Mucosa of rectum (tissue), 2 donors: ENCODE measurements around the gene GIGYF1.

Experiments used
- H3K27ac ChIP-seq, 2 donors: one replicate each; pipeline ENCODE4 v1.7.0; 2013; ENCODE audit warnings: inconsistent platforms in 2 of 2, low read depth in 2 of 2, low read length in 2 of 2
- H3K27me3 ChIP-seq, 2 donors: one replicate each; pipeline ENCODE4 v1.7.0; 2013; ENCODE audit warnings: low read length in 2 of 2; ENCODE audit not compliant: control insufficient read depth in 2 of 2, insufficient read depth in 2 of 2
- H3K36me3 ChIP-seq, 2 donors: one replicate each; pipeline ENCODE4 v1.7.0; 2013; ENCODE audit warnings: low read length in 2 of 2; ENCODE audit not compliant: control insufficient read depth in 2 of 2, insufficient read depth in 2 of 2
- H3K4me1 ChIP-seq, 2 donors: one replicate each; pipeline ENCODE4 v1.7.0; 2013; ENCODE audit warnings: low read length in 2 of 2, mild to moderate bottlenecking in 1 of 2; ENCODE audit not compliant: control insufficient read depth in 2 of 2, insufficient read depth in 2 of 2
- H3K4me3 ChIP-seq, 2 donors: one replicate each; pipeline ENCODE4 v1.7.0; 2013; ENCODE audit warnings: low read length in 2 of 2
- H3K9ac ChIP-seq, 2 donors: one replicate each; pipeline ENCODE4 v1.7.0; 2013; ENCODE audit warnings: low read length in 2 of 2, low read depth in 1 of 2, mild to moderate bottlenecking in 1 of 2
- H3K9me3 ChIP-seq, 2 donors: one replicate each; pipeline ENCODE4 v1.7.0; 2013; ENCODE audit warnings: low read length in 2 of 2; ENCODE audit not compliant: control insufficient read depth in 2 of 2
- donor health status: healthy.
- donor health status: Normal muscosa, but diverticular disease.

GIGYF1 gene

GRCh38 chr7:100692578-100692961, 1.5 kb downstream of the GIGYF1 start:
- Histone ChIP-seq H3K9me3 (no peaks in the 10 kb centered on the region), H3K36me3 (peaks cover 13 to 15% of the 10 kb centered on the region in 2 donors), H3K4me3 (peak overlapping the region; percentile 59 to 81), H3K4me1 (peaks cover 16 to 19% of the 10 kb centered on the region in 2 donors), H3K27ac (no peak overlapping the region), H3K9ac (peak overlapping the region in 1 of 2 donors; percentile 70), H3K27me3 (no peaks in the 10 kb centered on the region)

DNA sequence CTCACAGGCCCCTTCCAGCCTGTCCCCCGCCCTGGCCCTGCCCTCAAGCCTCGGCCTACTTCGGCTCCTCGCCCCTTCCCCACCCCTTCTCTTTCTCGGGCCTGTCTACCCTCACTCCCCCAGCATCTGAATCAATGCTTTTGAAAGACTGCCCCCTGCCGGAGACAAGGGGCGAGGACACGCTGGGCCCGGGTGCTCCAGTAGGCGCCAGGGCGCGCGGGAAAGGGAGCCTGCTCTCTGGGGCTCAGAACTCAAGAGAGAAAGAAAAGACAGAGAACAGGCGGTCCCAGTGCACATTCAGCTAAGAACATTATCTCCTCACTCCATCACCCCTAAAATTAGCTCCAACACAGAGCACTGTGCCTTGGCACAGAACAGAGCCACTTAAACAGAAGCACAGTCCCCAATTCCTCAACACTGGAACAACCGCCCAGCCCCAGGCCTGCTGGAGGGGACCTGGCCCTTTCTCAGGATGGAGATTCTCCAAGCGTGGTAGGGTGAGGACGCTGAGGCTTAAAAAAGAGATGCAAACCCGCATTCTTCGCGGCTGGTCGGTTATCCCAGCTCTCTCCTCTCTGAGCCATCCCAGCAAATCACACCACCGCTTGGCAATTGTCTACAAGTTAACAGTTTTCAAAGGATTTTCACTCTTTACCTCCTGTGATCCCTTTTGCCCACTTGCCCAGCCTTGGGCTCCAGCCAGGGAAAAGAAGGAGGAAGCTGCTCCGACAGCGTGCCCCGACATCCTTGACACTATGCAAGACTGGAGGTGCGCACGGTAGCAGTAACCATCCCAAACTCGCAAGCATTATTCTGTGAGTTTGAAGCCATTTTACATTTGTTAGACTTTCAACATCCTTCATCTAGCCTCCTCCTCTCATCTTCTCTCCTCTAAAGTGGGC, 2.1 kb downstream of the GIGYF1 start:
- Histone ChIP-seq H3K27ac (no peak overlapping the region), H3K4me1 (peaks cover 16 to 19% of the 10 kb centered on the region in 2 donors), H3K36me3 (peaks cover 14 to 19% of the 10 kb centered on the region in 2 donors), H3K4me3 (peak overlapping the region; percentile 24 to 40), H3K27me3 (no peaks in the 10 kb centered on the region), H3K9me3 (no peaks in the 10 kb centered on the region), H3K9ac (no peak overlapping the region)

- Histone ChIP-seq H3K4me3 (no peak overlapping the region), H3K36me3 (peaks cover 35 to 38% of the 10 kb centered on the region in 2 donors), H3K9ac (no peak overlapping the region), H3K9me3 (no peaks in the 10 kb centered on the region), H3K27ac (no peak overlapping the region), H3K4me1 (peaks cover 16 to 19% of the 10 kb centered on the region in 2 donors), H3K27me3 (no peaks in the 10 kb centered on the region)
Measured at GRCh38 chr7:100689230-100690135, 4.6 kb downstream of the GIGYF1 start.

DNA sequence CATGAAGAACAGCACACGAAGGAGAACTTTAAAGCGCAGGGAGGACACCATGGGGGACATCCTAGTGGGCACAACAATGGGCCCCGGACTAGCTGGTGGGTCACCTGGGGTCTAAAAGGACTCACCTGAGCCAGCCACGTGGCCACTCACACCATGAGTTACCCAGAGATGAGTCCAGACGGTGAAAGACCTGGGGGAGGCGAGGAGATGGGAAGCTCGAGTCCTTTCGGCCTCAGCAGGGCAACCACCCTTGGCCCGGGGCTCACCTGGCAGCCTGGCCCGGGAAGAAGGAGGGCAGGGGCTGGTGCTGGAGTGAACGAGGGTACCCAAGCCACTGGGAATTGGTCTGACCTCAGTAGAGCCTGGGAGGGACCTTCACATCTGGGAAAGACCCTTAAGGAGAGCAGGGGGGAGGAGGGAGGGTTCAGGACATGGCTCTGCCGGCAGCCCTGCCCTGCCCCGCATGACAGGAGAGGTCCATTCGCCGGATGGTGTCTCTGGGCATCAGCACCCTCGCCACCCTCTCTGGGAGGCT, 5.7 kb downstream of the GIGYF1 start:
- peaks cover 16 to 19% of the 10 kb centered on the region in 2 donors for H3K4me1 ChIP-seq
- peaks cover 42 to 45% of the 10 kb centered on the region in 2 donors for H3K36me3 ChIP-seq

GRCh38 chr7:100687751-100688300, 6.2 kb downstream of the GIGYF1 start:
- no peak overlapping the region for H3K4me3 ChIP-seq
- no peak overlapping the region for H3K27ac ChIP-seq
- H3K36me3 ChIP-seq = peaks cover 46 to 50% of the 10 kb centered on the region in 2 donors
- H3K4me1 ChIP-seq = peaks cover 14% of the 10 kb centered on the region in 2 donors
- no peak overlapping the region for H3K9ac ChIP-seq
- H3K27me3 ChIP-seq = no peaks in the 10 kb centered on the region
- H3K9me3 ChIP-seq = no peaks in the 10 kb centered on the region

More for the DNA sequence above, 5.7 kb downstream of the GIGYF1 start:
- no peak overlapping the region for H3K4me3 ChIP-seq
- no peak overlapping the region for H3K27ac ChIP-seq
- H3K9me3 ChIP-seq = no peaks in the 10 kb centered on the region
- H3K9ac ChIP-seq = no peak overlapping the region
- no peaks in the 10 kb centered on the region for H3K27me3 ChIP-seq

GRCh38 chr7:100687261-100687660, 6.8 kb downstream of the GIGYF1 start:
- peaks cover 50 to 52% of the 10 kb centered on the region in 2 donors for H3K36me3 ChIP-seq
- no peaks in the 10 kb centered on the region for H3K9me3 ChIP-seq
- H3K9ac ChIP-seq = no peak overlapping the region
- H3K4me3 ChIP-seq = no peak overlapping the region
- H3K27me3 ChIP-seq = no peaks in the 10 kb centered on the region
- no peak overlapping the region for H3K27ac ChIP-seq
- H3K4me1 ChIP-seq = peaks cover 8 to 9% of the 10 kb centered on the region in 2 donors

GRCh38 chr7:100686822-100687211, 7.2 kb downstream of the GIGYF1 start:
- H3K27ac ChIP-seq = no peak overlapping the region
- no peak overlapping the region for H3K9ac ChIP-seq
- peaks cover 4 to 5% of the 10 kb centered on the region in 2 donors for H3K4me1 ChIP-seq
- no peak overlapping the region for H3K4me3 ChIP-seq
- no peaks in the 10 kb centered on the region for H3K27me3 ChIP-seq
- no peaks in the 10 kb centered on the region for H3K9me3 ChIP-seq
- peaks cover 54 to 56% of the 10 kb centered on the region in 2 donors for H3K36me3 ChIP-seq

DNA sequence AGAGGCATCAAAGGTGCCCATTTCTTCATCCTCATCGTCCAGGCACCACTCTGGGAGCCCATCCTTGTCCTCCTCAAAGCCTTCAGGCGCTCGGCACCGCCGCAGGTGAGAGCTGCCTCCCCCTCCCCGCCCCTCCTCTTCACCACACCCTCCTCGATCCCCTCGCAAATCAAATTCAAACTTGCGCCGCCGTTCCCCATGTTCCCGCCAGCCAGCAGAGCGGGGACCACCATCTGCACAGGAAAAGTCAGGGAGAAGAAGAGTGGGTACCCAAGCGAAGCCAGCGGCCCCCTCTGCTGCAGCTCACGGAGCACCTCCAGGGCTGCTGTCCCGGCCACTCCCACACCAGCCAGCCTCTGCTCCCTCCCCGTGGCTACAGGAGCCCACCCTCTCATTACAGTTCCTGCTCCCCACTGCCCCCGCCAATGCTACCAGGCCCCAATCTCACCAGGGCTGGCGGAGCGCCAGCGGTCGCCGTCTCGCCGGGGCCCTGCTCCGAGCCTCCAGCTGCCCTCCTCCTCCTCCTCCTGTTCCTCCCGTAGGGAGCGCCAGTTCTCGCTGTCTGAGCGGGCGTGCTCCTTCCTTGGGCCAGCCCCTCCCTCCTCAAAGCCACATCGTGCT, 7.7 kb downstream of the GIGYF1 start:
- no peaks in the 10 kb centered on the region for H3K27me3 ChIP-seq
- H3K36me3 ChIP-seq = peaks cover 58 to 60% of the 10 kb centered on the region in 2 donors
- no peaks in the 10 kb centered on the region for H3K9me3 ChIP-seq
- no peak overlapping the region for H3K4me3 ChIP-seq
- no peak overlapping the region for H3K9ac ChIP-seq
- H3K4me1 ChIP-seq = no peaks in the 10 kb centered on the region
- no peak overlapping the region for H3K27ac ChIP-seq

DNA sequence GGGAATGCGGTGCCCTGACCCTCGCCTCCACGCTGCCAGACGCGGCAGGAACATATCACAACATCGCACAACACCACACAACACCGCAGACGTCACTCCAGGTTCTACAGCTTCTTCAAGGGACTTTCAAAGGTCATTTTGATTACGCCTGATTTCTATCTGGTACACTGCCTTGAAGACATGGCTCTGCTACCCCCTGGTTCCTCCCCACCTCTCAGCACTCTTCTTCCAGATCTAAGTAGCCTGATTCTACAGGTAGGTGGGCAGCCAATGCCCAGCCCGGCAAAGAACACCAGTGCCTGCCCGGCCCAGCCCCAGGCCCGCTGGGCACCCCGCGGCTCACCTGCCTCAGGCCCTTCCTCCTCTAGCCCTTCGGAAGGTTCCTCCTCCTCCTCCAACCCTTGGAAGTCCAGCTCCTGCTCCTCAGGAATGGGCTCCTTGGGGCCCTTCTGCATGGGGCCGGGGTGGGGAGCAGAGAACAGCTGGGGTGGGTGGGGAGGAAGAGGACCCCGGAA, 8.4 kb downstream of the GIGYF1 start:
- Histone ChIP-seq H3K4me3 (no peak overlapping the region), H3K27me3 (no peaks in the 10 kb centered on the region), H3K36me3 (peaks cover 58 to 60% of the 10 kb centered on the region in 2 donors), H3K9ac (no peak overlapping the region), H3K27ac (no peak overlapping the region), H3K4me1 (no peaks in the 10 kb centered on the region), H3K9me3 (no peaks in the 10 kb centered on the region)
